Measurements from ENCODE around the gene WLS.

GRCh38 chr1:68280286-68280685 lies 48.0 kb upstream of the WLS start:
- TF ChIP-seq KAT2A (conservative IDR thresholded peaks at IDR 0.05; ENCODE audit: control insufficient read depth, low read depth, low read length) (no peak), SIN3A (IDR thresholded peaks at IDR 0.05; ENCODE audit: low read depth, low read length) (no peak), NFIC (IDR thresholded peaks at IDR 0.05; ENCODE audit: low read depth, low read length) (no peak)

All from GM12878 (cell line).